Measurements from ENCODE around the gene MOB3B. TPM values are rescaled to one million over a fixed set of nuclear protein-coding genes. Genes with fewer than 3 reads are reported as not detected.
A peak's percentile ranks its signal among the peaks of the same experiment; 100 is the strongest.

Gene MOB3B
- total and polyA plus RNA-seq, 2 of the 13 experiments (the other 11 are each of a cell fraction or from before 2014, with no cell fraction given) = 0.03 to 0.09 TPM

DNA sequence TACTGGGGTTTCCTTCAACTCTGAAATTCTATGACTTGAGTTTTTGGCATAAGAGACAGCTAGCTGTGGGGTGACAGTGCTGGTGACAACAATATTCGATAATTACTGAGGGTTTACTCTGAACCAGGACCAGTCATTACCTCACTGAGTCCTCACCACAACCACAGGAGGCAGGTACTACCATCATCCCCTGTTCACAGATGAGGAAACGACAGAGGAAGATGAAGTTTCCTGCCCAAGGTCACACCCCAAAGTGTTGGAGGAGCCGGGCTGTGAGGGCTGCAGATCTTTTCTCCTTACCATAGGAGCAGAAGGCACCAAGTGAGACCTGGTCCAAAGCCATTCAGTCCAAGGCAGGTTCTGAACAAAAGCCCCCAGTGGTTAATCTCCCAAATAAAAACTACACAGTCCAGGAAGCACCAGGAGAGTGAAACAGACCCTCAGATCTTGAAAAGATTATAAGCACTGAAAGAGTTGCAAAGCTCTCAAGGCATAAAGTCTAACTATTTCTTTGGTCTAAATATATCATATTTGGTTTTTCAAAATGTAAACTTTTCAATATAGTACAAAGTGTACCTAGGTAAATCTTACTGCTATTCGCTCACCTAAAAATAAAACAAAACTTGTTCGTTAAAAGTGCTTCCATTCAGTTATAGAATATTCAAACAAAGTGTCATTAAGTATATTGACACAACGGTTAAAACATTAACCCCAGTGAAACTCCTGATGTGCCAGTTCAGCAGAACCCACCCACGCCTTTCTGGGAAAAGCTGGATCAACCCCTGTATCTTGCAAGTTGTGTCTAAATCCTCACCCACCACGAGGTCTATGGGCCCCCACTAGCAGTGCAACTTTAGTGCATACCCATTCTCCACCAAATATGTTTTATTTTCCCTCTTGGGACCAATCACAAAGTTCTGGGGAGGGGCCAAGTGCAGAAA lies 150.0 kb downstream of the MOB3B start:
- Histone ChIP-seq H3K27ac (ENCODE audit: extremely low read length, insufficient read depth, low read length) (no peak overlapping the region), H3K4me3 (replicated peaks in 1 of 3; ENCODE audit: insufficient read depth in 1 of 3, low read depth in 2 of 3, low read length in 3 of 3) (no peak overlapping the region), H3K4me2 (ENCODE audit: low read depth, low read length) (peak overlapping the region; percentile 41), H3K9ac (ENCODE audit: insufficient read depth, low read depth, low read length) (no peak overlapping the region), H4K20me1 (ENCODE audit: insufficient read depth, low read length) (no peaks in the 10 kb centered on the region), H2AFZ (ENCODE audit: low read length) (no peak overlapping the region), H3K79me2 (ENCODE audit: insufficient read depth, low read length) (no peaks in the 10 kb centered on the region), H3K4me1 (ENCODE audit: insufficient read depth, low read length) (peaks cover 16% of the 10 kb centered on the region), H3K36me3 (replicated peaks in 1 of 2; ENCODE audit: control insufficient read depth in 1 of 2, insufficient read depth in 2 of 2, low read length in 2 of 2) (no peaks in the 10 kb centered on the region), H3K27me3 (ENCODE audit: control insufficient read depth in 1 of 2, insufficient read depth in 2 of 2, low read length in 2 of 2) (peaks cover 0 to 5% of the 10 kb centered on the region in 2 experiments; a peak in 2 of 5 replicates), H3K9me3 (ENCODE audit: low read length) (no peaks in the 10 kb centered on the region)
- POLR2A ChIA-PET = no interaction called here
- FAIRE-seq = peak; percentile 37
- BruUV-seq (replicated peaks) = no TSS peak
- intact Hi-C loops (cut with micrococcal nuclease; ENCODE audit: unreplicated experiment) (no loop called here), in situ Hi-C loops (cut with HindIII; ENCODE audit: extremely low pct_ligation_motif_present, low pct_unique_long_range_greater_than_20kb) (no loop called here)
- peak; percentile 12 for DNase-seq (ENCODE audit: low spot score)
- ATAC-seq = peak; percentile 85
- CTCF ChIA-PET (ENCODE audit: low intra/inter-chr PET ratio, low total read pairs) = no interaction called here
- 1% methylated on average over 8 of the region's 8 CpGs for WGBS (ENCODE audit: low lambda C conversion rate)
- no peak for TF ChIP-seq POLR2AphosphoS2 (IDR thresholded peaks at IDR 0.05; ENCODE audit: low read depth, low read length)
- no peak for TF ChIP-seq JUND (CRISPR knock-in tag; IDR thresholded peaks at IDR 0.05)
- TF ChIP-seq, protein P1, sequence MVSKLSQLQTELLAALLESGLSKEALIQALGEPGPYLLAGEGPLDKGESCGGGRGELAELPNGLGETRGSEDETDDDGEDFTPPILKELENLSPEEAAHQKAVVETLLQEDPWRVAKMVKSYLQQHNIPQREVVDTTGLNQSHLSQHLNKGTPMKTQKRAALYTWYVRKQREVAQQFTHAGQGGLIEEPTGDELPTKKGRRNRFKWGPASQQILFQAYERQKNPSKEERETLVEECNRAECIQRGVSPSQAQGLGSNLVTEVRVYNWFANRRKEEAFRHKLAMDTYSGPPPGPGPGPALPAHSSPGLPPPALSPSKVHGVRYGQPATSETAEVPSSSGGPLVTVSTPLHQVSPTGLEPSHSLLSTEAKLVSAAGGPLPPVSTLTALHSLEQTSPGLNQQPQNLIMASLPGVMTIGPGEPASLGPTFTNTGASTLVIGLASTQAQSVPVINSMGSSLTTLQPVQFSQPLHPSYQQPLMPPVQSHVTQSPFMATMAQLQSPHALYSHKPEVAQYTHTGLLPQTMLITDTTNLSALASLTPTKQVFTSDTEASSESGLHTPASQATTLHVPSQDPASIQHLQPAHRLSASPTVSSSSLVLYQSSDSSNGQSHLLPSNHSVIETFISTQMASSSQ (IDR thresholded peaks at IDR 0.05; ENCODE audit: low read depth) = peak; percentile 76
- TF ChIP-seq, protein P1 (CRISPR knock-in tag; IDR thresholded peaks at IDR 0.05; ENCODE audit: borderline replicate concordance) = peak; percentile 40; the same call in 1 of the 2 replicates
- TF ChIP-seq, protein P2, sequence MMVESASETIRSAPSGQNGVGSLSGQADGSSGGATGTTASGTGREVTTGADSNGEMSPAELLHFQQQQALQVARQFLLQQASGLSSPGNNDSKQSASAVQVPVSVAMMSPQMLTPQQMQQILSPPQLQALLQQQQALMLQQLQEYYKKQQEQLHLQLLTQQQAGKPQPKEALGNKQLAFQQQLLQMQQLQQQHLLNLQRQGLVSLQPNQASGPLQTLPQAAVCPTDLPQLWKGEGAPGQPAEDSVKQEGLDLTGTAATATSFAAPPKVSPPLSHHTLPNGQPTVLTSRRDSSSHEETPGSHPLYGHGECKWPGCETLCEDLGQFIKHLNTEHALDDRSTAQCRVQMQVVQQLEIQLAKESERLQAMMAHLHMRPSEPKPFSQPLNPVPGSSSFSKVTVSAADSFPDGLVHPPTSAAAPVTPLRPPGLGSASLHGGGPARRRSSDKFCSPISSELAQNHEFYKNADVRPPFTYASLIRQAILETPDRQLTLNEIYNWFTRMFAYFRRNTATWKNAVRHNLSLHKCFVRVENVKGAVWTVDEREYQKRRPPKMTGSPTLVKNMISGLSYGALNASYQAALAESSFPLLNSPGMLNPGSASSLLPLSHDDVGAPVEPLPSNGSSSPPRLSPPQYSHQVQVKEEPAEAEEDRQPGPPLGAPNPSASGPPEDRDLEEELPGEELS (CRISPR knock-in tag; IDR thresholded peaks at IDR 0.05) = no peak
- TF ChIP-seq ELF4 (CRISPR knock-in tag; IDR thresholded peaks at IDR 0.05; ENCODE audit: borderline replicate concordance) = no peak
- TF ChIP-seq ZNF777 (CRISPR knock-in tag; IDR thresholded peaks at IDR 0.05) = no peak
- peak; percentile 58 for TF ChIP-seq FOXA3 (CRISPR knock-in tag; IDR thresholded peaks at IDR 0.05)
- no peak for TF ChIP-seq ZNF768 (CRISPR knock-in tag; IDR thresholded peaks at IDR 0.05)
- TF ChIP-seq, protein P3, sequence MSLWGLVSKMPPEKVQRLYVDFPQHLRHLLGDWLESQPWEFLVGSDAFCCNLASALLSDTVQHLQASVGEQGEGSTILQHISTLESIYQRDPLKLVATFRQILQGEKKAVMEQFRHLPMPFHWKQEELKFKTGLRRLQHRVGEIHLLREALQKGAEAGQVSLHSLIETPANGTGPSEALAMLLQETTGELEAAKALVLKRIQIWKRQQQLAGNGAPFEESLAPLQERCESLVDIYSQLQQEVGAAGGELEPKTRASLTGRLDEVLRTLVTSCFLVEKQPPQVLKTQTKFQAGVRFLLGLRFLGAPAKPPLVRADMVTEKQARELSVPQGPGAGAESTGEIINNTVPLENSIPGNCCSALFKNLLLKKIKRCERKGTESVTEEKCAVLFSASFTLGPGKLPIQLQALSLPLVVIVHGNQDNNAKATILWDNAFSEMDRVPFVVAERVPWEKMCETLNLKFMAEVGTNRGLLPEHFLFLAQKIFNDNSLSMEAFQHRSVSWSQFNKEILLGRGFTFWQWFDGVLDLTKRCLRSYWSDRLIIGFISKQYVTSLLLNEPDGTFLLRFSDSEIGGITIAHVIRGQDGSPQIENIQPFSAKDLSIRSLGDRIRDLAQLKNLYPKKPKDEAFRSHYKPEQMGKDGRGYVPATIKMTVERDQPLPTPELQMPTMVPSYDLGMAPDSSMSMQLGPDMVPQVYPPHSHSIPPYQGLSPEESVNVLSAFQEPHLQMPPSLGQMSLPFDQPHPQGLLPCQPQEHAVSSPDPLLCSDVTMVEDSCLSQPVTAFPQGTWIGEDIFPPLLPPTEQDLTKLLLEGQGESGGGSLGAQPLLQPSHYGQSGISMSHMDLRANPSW (CRISPR knock-in tag; IDR thresholded peaks at IDR 0.05; ENCODE audit: borderline replicate concordance) = no peak
- TF ChIP-seq ZSCAN30 (CRISPR knock-in tag; IDR thresholded peaks at IDR 0.05) = no peak
- no peak for TF ChIP-seq ATRX (CRISPR knock-in tag; IDR thresholded peaks at IDR 0.05; ENCODE audit: borderline replicate concordance)
- no peak for TF ChIP-seq ZNF841 (CRISPR knock-in tag; IDR thresholded peaks at IDR 0.05; ENCODE audit: borderline replicate concordance)
- TF ChIP-seq CEBPG (CRISPR knock-in tag; IDR thresholded peaks at IDR 0.05) = no peak
- TF ChIP-seq ZNF615 (CRISPR knock-in tag; IDR thresholded peaks at IDR 0.05; ENCODE audit: borderline replicate concordance) = no peak
- no peak for TF ChIP-seq ZNF230 (CRISPR knock-in tag; IDR thresholded peaks at IDR 0.05)

All from HepG2 (cell line).